HEK293 (cell line): Measurements from ENCODE around the gene NOG.
A peak's percentile ranks its signal among the peaks of the same experiment; 100 is the strongest.

Experiments
- CTCF ChIA-PET: fragments of 350-600 bp; formaldehyde crosslinking; extraction: SDS; loops from one replicate; lab custom pipeline; 2021; ENCODE audit warnings: antibody characterized with exemption; lab: Yijun Ruan, JAX
- POLR2A ChIA-PET: fragments of 300-600 bp; formaldehyde crosslinking; extraction: SDS; loops from one replicate; lab custom pipeline; 2020; ENCODE audit warnings: antibody characterized with exemption, inconsistent platforms; lab: Yijun Ruan, JAX
- H3K27ac ChIP-seq: fragments of 200-500 bp; sonication (Bioruptor generic); 2 replicates; pipeline ENCODE4 v1.5.1; 2014; ENCODE audit warnings: low read depth, low read length, control low read depth, inconsistent platforms; ENCODE audit errors: extremely low read depth
- H3K36me3 ChIP-seq, 2 experiments: fragments of 200-500 bp in 1 of 2; sonication (Bioruptor generic) in 1 of 2; 1 replicate in 1 of 2; 2 replicates in 1 of 2; pipeline ENCODE4 v1.5.1; 2014 to 2017; ENCODE audit warnings: inconsistent platforms in 2 of 2, low read length in 2 of 2; ENCODE audit not compliant: control insufficient read depth in 2 of 2, insufficient read depth in 1 of 2
- H3K4me1 ChIP-seq: fragments of 200-500 bp; sonication (Bioruptor generic); 2 replicates; pipeline ENCODE4 v1.5.1; 2014; ENCODE audit warnings: mild to moderate bottlenecking, low read length, inconsistent platforms; ENCODE audit not compliant: control insufficient read depth, insufficient read depth
- H3K4me3 ChIP-seq: 2 replicates; pipeline ENCODE4 v1.5.1; 2011; ENCODE audit warnings: low read depth, mild to moderate bottlenecking, control low read depth, low read length, moderate library complexity
- H3K9me3 ChIP-seq: fragments of 200-500 bp; sonication (Bioruptor generic); 2 replicates; pipeline ENCODE4 v1.5.1; 2014; ENCODE audit warnings: low read depth, low read length, inconsistent platforms; ENCODE audit not compliant: control insufficient read depth, insufficient read depth
- BCL11A ChIP-seq: fragments of 450-650 bp; formaldehyde crosslinking; IDR thresholded peaks from 2 replicates; pipeline ENCODE4 v1.5.1; 2016; ENCODE audit warnings: low read depth, missing biosample characterization, missing genetic modification characterization
- GLIS1 ChIP-seq: fragments of 450-650 bp; formaldehyde crosslinking; IDR thresholded peaks from 2 replicates; pipeline ENCODE4 v1.5.1; 2016; ENCODE audit warnings: missing biosample characterization, missing genetic modification characterization
- KLF16 ChIP-seq: fragments of 450-650 bp; formaldehyde crosslinking; IDR thresholded peaks from 2 replicates; pipeline ENCODE4 v1.5.1; 2017; ENCODE audit warnings: missing biosample characterization, missing genetic modification characterization
- SP7 ChIP-seq: fragments of 450-650 bp; formaldehyde crosslinking; IDR thresholded peaks from 2 replicates; pipeline ENCODE4 v1.5.1; 2016; ENCODE audit warnings: missing biosample characterization, missing genetic modification characterization
- ZBTB17 ChIP-seq: fragments of 450-650 bp; formaldehyde crosslinking; IDR thresholded peaks from 2 replicates; pipeline ENCODE4 v1.5.1; 2016; ENCODE audit warnings: missing biosample characterization, missing genetic modification characterization
- ZBTB21 ChIP-seq: fragments of 450-650 bp; formaldehyde crosslinking; IDR thresholded peaks from 2 replicates; pipeline ENCODE4 v1.5.1; 2017; ENCODE audit warnings: missing biosample characterization, missing genetic modification characterization
- ZNF175 ChIP-seq: fragments of 450-650 bp; formaldehyde crosslinking; IDR thresholded peaks from 2 replicates; pipeline ENCODE4 v1.5.1; 2016; ENCODE audit warnings: missing biosample characterization, missing genetic modification characterization
- ZNF341 ChIP-seq: fragments of 450-650 bp; formaldehyde crosslinking; IDR thresholded peaks from 2 replicates; pipeline ENCODE4; 2016; ENCODE audit warnings: low read depth, missing biosample characterization, missing genetic modification characterization
- ZNF596 ChIP-seq: fragments of 450-650 bp; IDR thresholded peaks from 2 replicates; pipeline ENCODE4 v1.5.0; 2018; ENCODE audit warnings: missing biosample characterization, mild to moderate bottlenecking, missing genetic modification characterization, moderate library complexity
- ZNF610 ChIP-seq: fragments of 450-650 bp; formaldehyde crosslinking; IDR thresholded peaks from 2 replicates; pipeline ENCODE4 v1.5.1; 2016; ENCODE audit warnings: missing biosample characterization, missing genetic modification characterization, borderline replicate concordance
- ZNF777 ChIP-seq: fragments of 450-650 bp; formaldehyde crosslinking; IDR thresholded peaks from 2 replicates; pipeline ENCODE4 v1.5.1; 2017; ENCODE audit warnings: missing biosample characterization, missing genetic modification characterization, borderline replicate concordance
- TF ChIP-seq, protein P1 (sequence below): fragments of 450-650 bp; formaldehyde crosslinking; IDR thresholded peaks from 2 replicates; pipeline ENCODE4 v1.5.1; 2016; ENCODE audit warnings: missing biosample characterization, missing genetic modification characterization
- TF ChIP-seq, protein P2 (sequence below): fragments of 450-650 bp; formaldehyde crosslinking; IDR thresholded peaks from 2 replicates; pipeline ENCODE4 v1.5.1; 2016; ENCODE audit warnings: missing biosample characterization, missing genetic modification characterization
- TF ChIP-seq, protein P3 (sequence below): fragments of 450-650 bp; formaldehyde crosslinking; optimal IDR thresholded peaks from 2 replicates; pipeline ENCODE3; 2016; ENCODE audit warnings: missing biosample characterization, mild to moderate bottlenecking, missing genetic modification characterization
- TF ChIP-seq, protein P4 (sequence below): fragments of 450-650 bp; formaldehyde crosslinking; IDR thresholded peaks from 2 replicates; pipeline ENCODE4 v1.5.1; 2016; ENCODE audit warnings: missing biosample characterization, missing genetic modification characterization
- TF ChIP-seq, protein P5 (sequence below): fragments of 450-650 bp; formaldehyde crosslinking; IDR thresholded peaks from 2 replicates; pipeline ENCODE4 v1.5.1; 2016; ENCODE audit warnings: missing biosample characterization, missing genetic modification characterization

Gene NOG

DNA sequence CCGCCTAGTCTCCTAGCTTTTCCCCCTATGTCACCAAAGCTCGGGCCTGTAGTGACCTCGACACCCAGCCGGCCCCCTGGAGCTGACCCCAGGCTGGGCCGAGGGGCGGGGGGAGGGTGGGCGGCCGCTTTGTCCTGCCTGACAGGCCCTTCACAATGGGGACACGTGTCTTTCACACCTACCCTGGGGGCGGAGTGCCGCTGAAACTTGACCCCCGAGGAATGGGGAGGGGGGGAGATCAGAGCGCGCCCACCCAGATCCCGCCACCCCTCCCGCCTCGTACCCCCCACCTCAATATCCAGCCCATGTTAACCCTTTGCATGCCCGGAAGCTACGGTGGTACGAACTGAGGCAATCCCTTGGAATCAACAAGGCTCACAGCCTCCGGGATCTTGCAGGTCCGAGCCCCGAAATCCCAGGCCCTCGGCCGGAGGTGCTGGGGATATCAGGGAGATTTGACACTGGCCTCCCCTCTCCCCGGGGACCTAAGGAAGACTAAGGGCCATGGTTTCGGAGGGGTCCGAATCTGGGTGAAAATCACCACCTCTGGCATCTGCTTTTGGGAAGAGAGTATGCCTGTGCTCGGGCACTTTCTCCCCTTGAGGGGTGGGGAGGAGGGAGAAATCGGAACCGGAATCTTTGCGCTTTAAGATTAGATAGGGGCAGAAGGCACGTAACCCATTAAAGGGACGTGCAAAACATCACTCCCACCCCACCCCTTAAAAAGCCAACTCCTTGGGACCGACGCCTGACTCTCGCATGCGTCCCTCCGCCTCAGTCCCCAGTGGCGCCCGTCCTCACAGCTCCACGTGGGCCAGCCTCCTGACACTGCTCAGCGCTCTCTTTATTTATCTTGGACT is 2.6 kb downstream of the NOG start (continued):
- TF ChIP-seq, protein P1, sequence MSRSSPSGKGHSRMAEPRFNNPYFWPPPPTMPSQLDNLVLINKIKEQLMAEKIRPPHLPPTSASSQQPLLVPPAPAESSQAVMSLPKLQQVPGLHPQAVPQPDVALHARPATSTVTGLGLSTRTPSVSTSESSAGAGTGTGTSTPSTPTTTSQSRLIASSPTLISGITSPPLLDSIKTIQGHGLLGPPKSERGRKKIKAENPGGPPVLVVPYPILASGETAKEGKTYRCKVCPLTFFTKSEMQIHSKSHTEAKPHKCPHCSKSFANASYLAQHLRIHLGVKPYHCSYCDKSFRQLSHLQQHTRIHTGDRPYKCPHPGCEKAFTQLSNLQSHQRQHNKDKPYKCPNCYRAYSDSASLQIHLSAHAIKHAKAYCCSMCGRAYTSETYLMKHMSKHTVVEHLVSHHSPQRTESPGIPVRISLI (tag by site-specific recombination), result no peak
- TF ChIP-seq ZNF777 (tag by site-specific recombination) (no peak), ZNF175 (tag by site-specific recombination) (no peak), SP7 (tag by site-specific recombination) (no peak), BCL11A (tag by site-specific recombination) (no peak), KLF16 (tag by site-specific recombination) (peak; percentile 54), ZNF610 (tag by site-specific recombination) (no peak)
- TF ChIP-seq, protein P2, sequence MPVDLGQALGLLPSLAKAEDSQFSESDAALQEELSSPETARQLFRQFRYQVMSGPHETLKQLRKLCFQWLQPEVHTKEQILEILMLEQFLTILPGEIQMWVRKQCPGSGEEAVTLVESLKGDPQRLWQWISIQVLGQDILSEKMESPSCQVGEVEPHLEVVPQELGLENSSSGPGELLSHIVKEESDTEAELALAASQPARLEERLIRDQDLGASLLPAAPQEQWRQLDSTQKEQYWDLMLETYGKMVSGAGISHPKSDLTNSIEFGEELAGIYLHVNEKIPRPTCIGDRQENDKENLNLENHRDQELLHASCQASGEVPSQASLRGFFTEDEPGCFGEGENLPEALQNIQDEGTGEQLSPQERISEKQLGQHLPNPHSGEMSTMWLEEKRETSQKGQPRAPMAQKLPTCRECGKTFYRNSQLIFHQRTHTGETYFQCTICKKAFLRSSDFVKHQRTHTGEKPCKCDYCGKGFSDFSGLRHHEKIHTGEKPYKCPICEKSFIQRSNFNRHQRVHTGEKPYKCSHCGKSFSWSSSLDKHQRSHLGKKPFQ (tag by site-specific recombination), result no peak
- TF ChIP-seq, protein P3, sequence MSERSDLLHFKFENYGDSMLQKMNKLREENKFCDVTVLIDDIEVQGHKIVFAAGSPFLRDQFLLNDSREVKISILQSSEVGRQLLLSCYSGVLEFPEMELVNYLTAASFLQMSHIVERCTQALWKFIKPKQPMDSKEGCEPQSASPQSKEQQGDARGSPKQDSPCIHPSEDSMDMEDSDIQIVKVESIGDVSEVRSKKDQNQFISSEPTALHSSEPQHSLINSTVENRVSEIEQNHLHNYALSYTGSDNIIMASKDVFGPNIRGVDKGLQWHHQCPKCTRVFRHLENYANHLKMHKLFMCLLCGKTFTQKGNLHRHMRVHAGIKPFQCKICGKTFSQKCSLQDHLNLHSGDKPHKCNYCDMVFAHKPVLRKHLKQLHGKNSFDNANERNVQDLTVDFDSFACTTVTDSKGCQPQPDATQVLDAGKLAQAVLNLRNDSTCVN (tag by site-specific recombination), result peak; percentile 40
- TF ChIP-seq, protein P4, sequence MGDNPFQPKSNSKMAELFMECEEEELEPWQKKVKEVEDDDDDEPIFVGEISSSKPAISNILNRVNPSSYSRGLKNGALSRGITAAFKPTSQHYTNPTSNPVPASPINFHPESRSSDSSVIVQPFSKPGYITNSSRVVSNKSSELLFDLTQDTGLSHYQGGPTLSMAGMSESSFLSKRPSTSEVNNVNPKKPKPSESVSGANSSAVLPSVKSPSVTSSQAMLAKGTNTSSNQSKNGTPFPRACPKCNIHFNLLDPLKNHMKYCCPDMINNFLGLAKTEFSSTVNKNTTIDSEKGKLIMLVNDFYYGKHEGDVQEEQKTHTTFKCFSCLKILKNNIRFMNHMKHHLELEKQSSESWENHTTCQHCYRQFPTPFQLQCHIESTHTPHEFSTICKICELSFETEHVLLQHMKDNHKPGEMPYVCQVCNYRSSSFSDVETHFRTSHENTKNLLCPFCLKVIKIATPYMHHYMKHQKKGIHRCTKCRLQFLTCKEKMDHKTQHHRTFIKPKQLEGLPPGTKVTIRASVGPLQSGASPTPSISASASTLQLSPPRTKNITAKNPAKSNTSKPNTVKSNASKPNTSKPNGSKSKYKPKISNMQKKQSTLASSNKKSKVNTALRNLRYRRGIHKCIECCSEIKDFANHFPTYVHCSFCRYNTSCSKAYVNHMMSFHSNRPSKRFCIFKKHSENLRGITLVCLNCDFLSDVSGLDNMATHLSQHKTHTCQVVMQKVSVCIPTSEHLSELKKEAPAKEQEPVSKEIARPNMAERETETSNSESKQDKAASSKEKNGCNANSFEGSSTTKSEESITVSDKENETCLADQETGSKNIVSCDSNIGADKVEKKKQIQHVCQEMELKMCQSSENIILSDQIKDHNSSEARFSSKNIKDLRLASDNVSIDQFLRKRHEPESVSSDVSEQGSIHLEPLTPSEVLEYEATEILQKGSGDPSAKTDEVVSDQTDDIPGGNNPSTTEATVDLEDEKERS (tag by site-specific recombination), result no peak

DNA sequence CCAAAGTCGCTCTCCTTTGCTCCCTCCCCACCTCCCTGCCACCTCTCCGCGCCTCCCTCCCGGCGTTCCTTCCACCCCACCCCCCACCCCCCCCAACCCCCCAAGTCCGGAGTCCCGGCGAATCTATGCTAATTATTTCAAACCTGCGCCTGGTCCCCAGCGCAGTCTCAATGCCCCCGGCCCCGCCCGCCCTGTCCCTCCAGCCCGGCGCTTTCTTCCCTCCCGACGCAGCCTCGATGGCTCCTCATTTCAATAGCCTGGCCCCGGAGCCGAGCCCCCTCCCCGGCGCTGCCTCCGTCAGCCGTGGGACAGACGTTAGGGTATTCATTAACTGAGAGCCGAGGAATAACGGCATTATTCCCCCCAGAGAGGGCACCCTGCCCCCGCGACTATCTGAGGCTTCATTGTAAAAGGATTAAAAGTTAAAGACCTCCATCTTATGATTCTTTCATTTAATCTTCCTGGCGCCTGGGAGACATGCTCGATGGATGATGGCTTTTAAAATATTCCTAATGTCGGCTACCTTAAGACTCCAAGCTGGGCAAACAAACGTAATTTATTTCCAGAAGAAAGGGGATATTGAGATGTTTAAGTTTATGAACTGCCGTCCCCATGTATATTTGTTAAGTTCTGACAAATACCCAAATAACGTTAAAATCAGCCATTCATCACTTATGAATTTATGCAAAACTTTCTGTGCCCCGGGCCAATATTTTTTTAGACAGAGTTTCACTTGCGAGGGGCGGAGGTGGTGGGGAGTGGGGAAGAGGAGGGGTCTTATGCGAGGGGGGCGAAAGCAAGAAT is 3.4 kb downstream of the NOG start:
- ChIA-PET POLR2A (interaction anchor here (0.8 to 1.2 kb wide), 9 partner anchors 13 to 1069 kb away, joined by 3 to 5 read pairs (median 3); partner anchors contain the start of gene TRIM25), CTCF (interaction anchor here (0.5 to 1.7 kb wide), 6 partner anchors 56 to 1022 kb away, joined by 3 to 9 read pairs (median 3); no protein-coding TSS in a partner anchor)
- H3K9me3 ChIP-seq, result no peaks in the 10 kb centered on the region
- H3K36me3 ChIP-seq, result no peaks in the 10 kb centered on the region
- H3K27ac ChIP-seq, result peak overlapping the region; percentile 56; the same call in 1 of the 2 replicates
- peak overlapping the region; percentile 39 for H3K4me3 ChIP-seq
- TF ChIP-seq ZNF596 (tag by site-specific recombination) (no peak), ZBTB21 (tag by site-specific recombination) (0 out of 2 replicates have a peak, but pooled peaks have one; percentile 19), GLIS1 (peak; percentile 3; the same call in 1 of the 2 replicates), ZNF341 (tag by site-specific recombination) (0 out of 2 replicates have a peak, but pooled peaks have one; percentile 36), ZBTB17 (0 out of 2 replicates have a peak, but pooled peaks have one; percentile 22)
- TF ChIP-seq, protein P5, sequence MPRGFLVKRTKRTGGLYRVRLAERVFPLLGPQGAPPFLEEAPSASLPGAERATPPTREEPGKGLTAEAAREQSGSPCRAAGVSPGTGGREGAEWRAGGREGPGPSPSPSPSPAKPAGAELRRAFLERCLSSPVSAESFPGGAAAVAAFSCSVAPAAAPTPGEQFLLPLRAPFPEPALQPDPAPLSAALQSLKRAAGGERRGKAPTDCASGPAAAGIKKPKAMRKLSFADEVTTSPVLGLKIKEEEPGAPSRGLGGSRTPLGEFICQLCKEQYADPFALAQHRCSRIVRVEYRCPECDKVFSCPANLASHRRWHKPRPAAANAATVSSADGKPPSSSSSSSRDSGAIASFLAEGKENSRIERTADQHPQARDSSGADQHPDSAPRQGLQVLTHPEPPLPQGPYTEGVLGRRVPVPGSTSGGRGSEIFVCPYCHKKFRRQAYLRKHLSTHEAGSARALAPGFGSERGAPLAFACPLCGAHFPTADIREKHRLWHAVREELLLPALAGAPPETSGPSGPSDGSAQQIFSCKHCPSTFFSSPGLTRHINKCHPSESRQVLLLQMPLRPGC, result no peak
- H3K4me1 ChIP-seq, result peaks cover 16% of the 10 kb centered on the region
